ENCODE measurements around the gene TOR1A. TPM values are rescaled to one million over a fixed set of nuclear protein-coding genes. Genes with fewer than 3 reads are reported as not detected.

Gene TOR1A
- total and polyA plus RNA-seq, 8 donors, result 32.0 to 40.0 (median 36.3) TPM

GRCh38 chr9:129852579-129852978 lies 28.6 kb upstream of the TOR1A start:
- H3K4me1 ChIP-seq, result peaks cover 0 to 4% of the 10 kb centered on the region in 2 donors
- DNase-seq (no peak), ATAC-seq (no peak)
- peaks cover 0 to 69% of the 10 kb centered on the region in 2 donors for H3K36me3 ChIP-seq
- TF ChIP-seq CTCF (IDR thresholded peaks at IDR 0.05), result no peak
- H3K9me3 ChIP-seq, result no peaks in the 10 kb centered on the region
- H3K27me3 ChIP-seq, result no peaks in the 10 kb centered on the region
- peak overlapping the region in 1 of 2 donors; percentile 39 for H3K27ac ChIP-seq
- intact Hi-C loops (cut with DNase I), result no loop called here
- H3K4me3 ChIP-seq, result no peak overlapping the region

- intact Hi-C loops (cut with DNase I), result no loop called here
- Histone ChIP-seq H3K36me3 (peaks cover 0 to 63% of the 10 kb centered on the region in 2 donors), H3K27ac (no peak overlapping the region), H3K4me1 (peaks cover 0 to 10% of the 10 kb centered on the region in 2 donors), H3K4me3 (no peak overlapping the region), H3K9me3 (no peaks in the 10 kb centered on the region), H3K27me3 (no peaks in the 10 kb centered on the region)
- DNase-seq (no peak), ATAC-seq (no peak)
- no peak for TF ChIP-seq CTCF (IDR thresholded peaks at IDR 0.05)
Observed at GRCh38 chr9:129851821-129852220, 27.9 kb upstream of the TOR1A start.

GRCh38 chr9:129850821-129851550 lies 27.1 kb upstream of the TOR1A start:
- no peak overlapping the region for H3K27ac ChIP-seq
- peaks cover 0 to 10% of the 10 kb centered on the region in 2 donors for H3K4me1 ChIP-seq
- peaks cover 0 to 56% of the 10 kb centered on the region in 2 donors for H3K36me3 ChIP-seq
- H3K4me3 ChIP-seq, result no peak overlapping the region
- DNase-seq (no peak), ATAC-seq (no peak)
- no peaks in the 10 kb centered on the region for H3K27me3 ChIP-seq
- intact Hi-C loops (cut with DNase I), result no loop called here
- TF ChIP-seq CTCF (IDR thresholded peaks at IDR 0.05), result no peak
- H3K9me3 ChIP-seq, result no peaks in the 10 kb centered on the region

- DNase-seq (no peak), ATAC-seq (no peak)
- Histone ChIP-seq H3K27me3 (no peaks in the 10 kb centered on the region), H3K36me3 (peaks cover 0 to 49% of the 10 kb centered on the region in 2 donors), H3K27ac (no peak overlapping the region), H3K9me3 (no peaks in the 10 kb centered on the region), H3K4me3 (no peak overlapping the region), H3K4me1 (peaks cover 0 to 10% of the 10 kb centered on the region in 2 donors)
- no peak for TF ChIP-seq CTCF (IDR thresholded peaks at IDR 0.05)
- intact Hi-C loops (cut with DNase I), result no loop called here
Observed at GRCh38 chr9:129849901-129850300, 26.0 kb upstream of the TOR1A start.

GRCh38 chr9:129848712-129849441 lies 24.9 kb upstream of the TOR1A start:
- no peak for ATAC-seq
- Histone ChIP-seq H3K4me1 (peaks cover 0 to 7% of the 10 kb centered on the region in 2 donors), H3K9me3 (no peaks in the 10 kb centered on the region), H3K27me3 (no peaks in the 10 kb centered on the region), H3K36me3 (peaks cover 0 to 40% of the 10 kb centered on the region in 2 donors), H3K4me3 (no peak overlapping the region), H3K27ac (no peak overlapping the region)
- intact Hi-C loops (cut with DNase I), result no loop called here
- TF ChIP-seq CTCF (IDR thresholded peaks at IDR 0.05), result no peak
- DNase-seq, result no peak
